HEK293 (cell line): ENCODE data around the gene PLPPR1.

Experiments
- CTCF ChIP-seq: fragments of 450-650 bp; formaldehyde crosslinking; IDR thresholded peaks from 2 replicates; pipeline ENCODE4 v1.5.1; 2016; ENCODE audit warnings: missing biosample characterization, missing genetic modification characterization
- PRDM10 ChIP-seq: fragments of 450-650 bp; formaldehyde crosslinking; IDR thresholded peaks from 2 replicates; pipeline ENCODE4 v1.5.1; 2016; ENCODE audit warnings: missing biosample characterization, missing genetic modification characterization
- YY2 ChIP-seq: fragments of 450-650 bp; formaldehyde crosslinking; IDR thresholded peaks from 2 replicates; pipeline ENCODE4 v1.5.1; 2016; ENCODE audit warnings: missing biosample characterization, missing genetic modification characterization
- ZNF324 ChIP-seq: fragments of 450-650 bp; formaldehyde crosslinking; IDR thresholded peaks from 2 replicates; pipeline ENCODE4 v1.5.1; 2016; ENCODE audit warnings: missing biosample characterization, missing genetic modification characterization
- ZNF37A ChIP-seq: fragments of 450-650 bp; IDR thresholded peaks from 2 replicates; pipeline ENCODE4 v1.5.1; 2018; ENCODE audit warnings: missing biosample characterization, missing genetic modification characterization
- ZNF514 ChIP-seq: fragments of 450-650 bp; formaldehyde crosslinking; IDR thresholded peaks from 2 replicates; pipeline ENCODE4 v1.5.1; 2016; ENCODE audit warnings: missing biosample characterization, missing genetic modification characterization
- ZNF555 ChIP-seq: fragments of 450-650 bp; formaldehyde crosslinking; conservative IDR thresholded peaks from 2 replicates; pipeline ENCODE4 v1.5.1; 2017; ENCODE audit warnings: missing biosample characterization, mild to moderate bottlenecking, missing genetic modification characterization, inconsistent platforms
- ZNF768 ChIP-seq: fragments of 450-650 bp; formaldehyde crosslinking; IDR thresholded peaks from 2 replicates; pipeline ENCODE4 v1.5.1; 2018; ENCODE audit warnings: missing biosample characterization, mild to moderate bottlenecking, missing genetic modification characterization

GRCh38 chr9:101158361-101158760 is 129.8 kb downstream of the PLPPR1 start:
- TF ChIP-seq PRDM10 (tag by site-specific recombination) (no peak), ZNF555 (tag by site-specific recombination) (no peak), CTCF (no peak), YY2 (no peak), ZNF37A (tag by site-specific recombination) (no peak), ZNF324 (tag by site-specific recombination) (no peak), ZNF768 (tag by site-specific recombination) (no peak), ZNF514 (tag by site-specific recombination) (no peak)
